ENCODE results near the gene EDIL3.

Gene EDIL3

GRCh38 chr5:84248013-84248412 lies 136.7 kb downstream of the EDIL3 start:
- Mint-ChIP-seq H3K4me1 (no peaks in the 10 kb centered on the region), H3K36me3 (no peaks in the 10 kb centered on the region), H3K4me3 (no peak overlapping the region), H3K27ac (no peak overlapping the region), H3K9me3 (peaks cover 0 to 2% of the 10 kb centered on the region in 2 donors), H3K27me3 (no peaks in the 10 kb centered on the region)
- DNase-seq (no peak), ATAC-seq (replicated peaks) (no peak)

GRCh38 chr5:84242286-84242685 lies 142.4 kb downstream of the EDIL3 start:
- Mint-ChIP-seq H3K4me3 (no peak overlapping the region), H3K27ac (no peak overlapping the region), H3K27me3 (no peaks in the 10 kb centered on the region), H3K36me3 (no peaks in the 10 kb centered on the region), H3K4me1 (no peaks in the 10 kb centered on the region), H3K9me3 (no peaks in the 10 kb centered on the region)
- DNase-seq (no peak), ATAC-seq (replicated peaks) (no peak)

GRCh38 chr5:84239494-84239893 lies 145.2 kb downstream of the EDIL3 start:
- Mint-ChIP-seq H3K27me3 (no peaks in the 10 kb centered on the region), H3K27ac (no peak overlapping the region), H3K4me3 (no peak overlapping the region), H3K9me3 (no peaks in the 10 kb centered on the region), H3K4me1 (no peaks in the 10 kb centered on the region), H3K36me3 (no peaks in the 10 kb centered on the region)
- ATAC-seq (replicated peaks) (no peak), DNase-seq (no peak)

- H3K27ac Mint-ChIP-seq: no peak overlapping the region
- H3K9me3 Mint-ChIP-seq: no peaks in the 10 kb centered on the region
- H3K36me3 Mint-ChIP-seq: no peaks in the 10 kb centered on the region
- DNase-seq: no peak
- H3K4me3 Mint-ChIP-seq: no peak overlapping the region
- H3K4me1 Mint-ChIP-seq: no peaks in the 10 kb centered on the region
- H3K27me3 Mint-ChIP-seq: no peaks in the 10 kb centered on the region
- no peak for ATAC-seq (replicated peaks)
Measured at GRCh38 chr5:84237126-84237525, 147.6 kb downstream of the EDIL3 start.

- Mint-ChIP-seq H3K4me1 (no peaks in the 10 kb centered on the region), H3K27ac (no peak overlapping the region), H3K9me3 (no peaks in the 10 kb centered on the region), H3K27me3 (no peaks in the 10 kb centered on the region), H3K4me3 (no peak overlapping the region), H3K36me3 (no peaks in the 10 kb centered on the region)
- ATAC-seq (replicated peaks): no peak
- no peak for DNase-seq
Measured at GRCh38 chr5:84231433-84231832, 153.2 kb downstream of the EDIL3 start.

GRCh38 chr5:84229045-84229444 lies 155.6 kb downstream of the EDIL3 start:
- no peaks in the 10 kb centered on the region for H3K27me3 Mint-ChIP-seq
- DNase-seq (no peak), ATAC-seq (replicated peaks) (no peak)
- H3K4me3 Mint-ChIP-seq: no peak overlapping the region
- no peaks in the 10 kb centered on the region for H3K9me3 Mint-ChIP-seq
- H3K36me3 Mint-ChIP-seq: no peaks in the 10 kb centered on the region
- H3K27ac Mint-ChIP-seq: no peak overlapping the region
- H3K4me1 Mint-ChIP-seq: no peaks in the 10 kb centered on the region

GRCh38 chr5:84228266-84228665 lies 156.4 kb downstream of the EDIL3 start:
- no peaks in the 10 kb centered on the region for H3K36me3 Mint-ChIP-seq
- no peaks in the 10 kb centered on the region for H3K27me3 Mint-ChIP-seq
- H3K4me3 Mint-ChIP-seq: no peak overlapping the region
- H3K9me3 Mint-ChIP-seq: no peaks in the 10 kb centered on the region
- no peak overlapping the region for H3K27ac Mint-ChIP-seq
- no peak for DNase-seq
- H3K4me1 Mint-ChIP-seq: no peaks in the 10 kb centered on the region
- no peak for ATAC-seq (replicated peaks)

GRCh38 chr5:84227236-84227635 lies 157.4 kb downstream of the EDIL3 start:
- no peak overlapping the region for H3K4me3 Mint-ChIP-seq
- no peak overlapping the region for H3K27ac Mint-ChIP-seq
- H3K36me3 Mint-ChIP-seq: no peaks in the 10 kb centered on the region
- no peaks in the 10 kb centered on the region for H3K9me3 Mint-ChIP-seq
- ATAC-seq (replicated peaks) (no peak), DNase-seq (no peak)
- no peaks in the 10 kb centered on the region for H3K27me3 Mint-ChIP-seq
- no peaks in the 10 kb centered on the region for H3K4me1 Mint-ChIP-seq

GRCh38 chr5:84218546-84218945 lies 166.1 kb downstream of the EDIL3 start:
- Mint-ChIP-seq H3K9me3 (no peaks in the 10 kb centered on the region), H3K36me3 (no peaks in the 10 kb centered on the region), H3K4me3 (no peak overlapping the region), H3K4me1 (no peaks in the 10 kb centered on the region), H3K27me3 (no peaks in the 10 kb centered on the region), H3K27ac (no peak overlapping the region)
- no peak for DNase-seq
- ATAC-seq (replicated peaks): peak; percentile 23 to 25

GRCh38 chr5:84215521-84215920 lies 169.2 kb downstream of the EDIL3 start:
- H3K4me1 Mint-ChIP-seq: no peaks in the 10 kb centered on the region
- no peaks in the 10 kb centered on the region for H3K9me3 Mint-ChIP-seq
- no peak overlapping the region for H3K4me3 Mint-ChIP-seq
- H3K36me3 Mint-ChIP-seq: no peaks in the 10 kb centered on the region
- no peak for ATAC-seq (replicated peaks)
- no peak overlapping the region for H3K27ac Mint-ChIP-seq
- H3K27me3 Mint-ChIP-seq: no peaks in the 10 kb centered on the region
- no peak for DNase-seq

- no peak overlapping the region for H3K4me3 Mint-ChIP-seq
- H3K27me3 Mint-ChIP-seq: no peaks in the 10 kb centered on the region
- ATAC-seq (replicated peaks) (no peak), DNase-seq (no peak)
- no peaks in the 10 kb centered on the region for H3K4me1 Mint-ChIP-seq
- H3K27ac Mint-ChIP-seq: no peak overlapping the region
- H3K36me3 Mint-ChIP-seq: no peaks in the 10 kb centered on the region
- no peaks in the 10 kb centered on the region for H3K9me3 Mint-ChIP-seq
Measured at GRCh38 chr5:84213861-84214260, 170.8 kb downstream of the EDIL3 start.

- Mint-ChIP-seq H3K36me3 (no peaks in the 10 kb centered on the region), H3K9me3 (no peaks in the 10 kb centered on the region), H3K27ac (no peak overlapping the region), H3K27me3 (no peaks in the 10 kb centered on the region), H3K4me3 (no peak overlapping the region), H3K4me1 (no peaks in the 10 kb centered on the region)
- no peak for DNase-seq
- ATAC-seq (replicated peaks): no peak
Measured at GRCh38 chr5:84213212-84213611, 171.5 kb downstream of the EDIL3 start.

- ATAC-seq (replicated peaks): no peak
- H3K4me3 Mint-ChIP-seq: no peak overlapping the region
- no peaks in the 10 kb centered on the region for H3K36me3 Mint-ChIP-seq
- no peaks in the 10 kb centered on the region for H3K4me1 Mint-ChIP-seq
- no peak overlapping the region for H3K27ac Mint-ChIP-seq
- H3K27me3 Mint-ChIP-seq: no peaks in the 10 kb centered on the region
- DNase-seq: no peak
- H3K9me3 Mint-ChIP-seq: no peaks in the 10 kb centered on the region
Measured at GRCh38 chr5:84204772-84205171, 179.9 kb downstream of the EDIL3 start.

- ATAC-seq (replicated peaks) (no peak), DNase-seq (no peak)
- no peak overlapping the region for H3K27ac Mint-ChIP-seq
- no peaks in the 10 kb centered on the region for H3K4me1 Mint-ChIP-seq
- no peak overlapping the region for H3K4me3 Mint-ChIP-seq
- H3K36me3 Mint-ChIP-seq: no peaks in the 10 kb centered on the region
- H3K27me3 Mint-ChIP-seq: no peaks in the 10 kb centered on the region
- peaks cover 0 to 3% of the 10 kb centered on the region in 2 donors for H3K9me3 Mint-ChIP-seq
Measured at GRCh38 chr5:84202136-84202535, 182.5 kb downstream of the EDIL3 start.

- H3K27ac Mint-ChIP-seq: no peak overlapping the region
- no peaks in the 10 kb centered on the region for H3K4me1 Mint-ChIP-seq
- no peaks in the 10 kb centered on the region for H3K27me3 Mint-ChIP-seq
- DNase-seq: no peak
- H3K9me3 Mint-ChIP-seq: peaks cover 0 to 6% of the 10 kb centered on the region in 2 donors
- H3K4me3 Mint-ChIP-seq: no peak overlapping the region
- no peaks in the 10 kb centered on the region for H3K36me3 Mint-ChIP-seq
- no peak for ATAC-seq (replicated peaks)
Measured at GRCh38 chr5:84197538-84197937, 187.1 kb downstream of the EDIL3 start.

GRCh38 chr5:84191281-84191680 lies 193.4 kb downstream of the EDIL3 start:
- DNase-seq (no peak), ATAC-seq (replicated peaks) (no peak)
- Mint-ChIP-seq H3K9me3 (peaks cover 0 to 1% of the 10 kb centered on the region in 2 donors), H3K4me3 (no peak overlapping the region), H3K4me1 (no peaks in the 10 kb centered on the region), H3K27me3 (no peaks in the 10 kb centered on the region), H3K27ac (no peak overlapping the region), H3K36me3 (no peaks in the 10 kb centered on the region)

Measured in stimulated activated naive B cell treated with anti-CD40 and anti-IgM and Interleukin-4, amounts not matched to agents 10 μg/mL and 1 μg/mL and 100 μg/mL, for 72 hours (primary cell).